Upper lobe of right lung (tissue), 1 donor: ENCODE measurements around the gene FAM149A. TPM values are rescaled to one million over a fixed set of nuclear protein-coding genes. Genes with fewer than 3 reads are reported as not detected.

ENCODE experiments used
- ATAC-seq: fragments of 200-7000 bp; cut with Tn5 transposase; one replicate; pipeline ENCODE4 v1.9.1; 2020; ENCODE audit warnings: mild to moderate bottlenecking, moderate library complexity
- DNase-seq: peaks from one replicate; pipeline ENCODE4 v3.0.0-alpha.2; 2020
- H3K27ac ChIP-seq: fragments of 200-600 bp; one replicate; pipeline ENCODE4 v1.8.0; 2022
- H3K27me3 ChIP-seq: fragments of 200-600 bp; one replicate; pipeline ENCODE4 v1.8.0; 2022; ENCODE audit warnings: mild to moderate bottlenecking
- H3K36me3 ChIP-seq: fragments of 200-600 bp; one replicate; pipeline ENCODE4 v1.8.0; 2022
- H3K4me1 ChIP-seq: fragments of 200-600 bp; one replicate; pipeline ENCODE4 v1.8.0; 2022
- H3K4me3 ChIP-seq: fragments of 200-600 bp; one replicate; pipeline ENCODE4 v1.8.0; 2022; ENCODE audit warnings: mild to moderate bottlenecking
- H3K9me3 ChIP-seq: fragments of 200-600 bp; one replicate; pipeline ENCODE4 v1.8.0; 2022
- CTCF ChIP-seq: fragments of 200-600 bp; IDR thresholded peaks from one replicate; pipeline ENCODE4 v1.8.0; 2022; ENCODE audit warnings: antibody characterized with exemption
- intact Hi-C: fragments of 100-400 bp; cut with DNase I; formaldehyde crosslinking; loops from one replicate; pipeline ENCODE4 v1.11.0; 2022
- total RNA-seq: library from RNA; stranded (reverse); fragmentation: NEBNext Ultra II Directional; extraction: Animal tissue kit (Norgen Biotek cat#: 25700); gene quantifications from one replicate; pipeline ENCODE4 v1.2.1, GENCODE V29; 2021
- donor health status: DM: no; HTN: yes; CAD: no; lungs with severe emphysema.

The FAM149A gene
- total RNA-seq, 1 donor from 2014 or later = 16.4 TPM

GRCh38 chr4:186149872-186150271, 45.4 kb downstream of the FAM149A start:
- TF ChIP-seq CTCF = peak; percentile 55
- no peaks in the 10 kb centered on the region for H3K9me3 ChIP-seq
- no peak for DNase-seq
- H3K36me3 ChIP-seq = no peaks in the 10 kb centered on the region
- H3K4me3 ChIP-seq = peak overlapping the region; percentile 16
- H3K27me3 ChIP-seq = no peaks in the 10 kb centered on the region
- H3K4me1 ChIP-seq = peaks cover 9% of the 10 kb centered on the region
- peak; percentile 50 for ATAC-seq
- no peak overlapping the region for H3K27ac ChIP-seq
- intact Hi-C loops = no loop called here

GRCh38 chr4:186150926-186151325, 46.4 kb downstream of the FAM149A start:
- H3K4me1 ChIP-seq = peaks cover 2% of the 10 kb centered on the region
- TF ChIP-seq CTCF = no peak
- H3K4me3 ChIP-seq = no peak overlapping the region
- intact Hi-C loops = no loop called here
- no peaks in the 10 kb centered on the region for H3K36me3 ChIP-seq
- no peaks in the 10 kb centered on the region for H3K9me3 ChIP-seq
- H3K27me3 ChIP-seq = no peaks in the 10 kb centered on the region
- ATAC-seq (no peak), DNase-seq (no peak)
- no peak overlapping the region for H3K27ac ChIP-seq

GRCh38 chr4:186151499-186151898, 47.0 kb downstream of the FAM149A start:
- Histone ChIP-seq H3K4me3 (no peak overlapping the region), H3K27ac (no peak overlapping the region), H3K9me3 (no peaks in the 10 kb centered on the region), H3K27me3 (no peaks in the 10 kb centered on the region), H3K36me3 (no peaks in the 10 kb centered on the region), H3K4me1 (no peaks in the 10 kb centered on the region)
- no peak for TF ChIP-seq CTCF
- DNase-seq (no peak), ATAC-seq (no peak)
- intact Hi-C loops = no loop called here

GRCh38 chr4:186158021-186158813, 53.7 kb downstream of the FAM149A start:
- H3K36me3 ChIP-seq = peaks cover 7% of the 10 kb centered on the region
- H3K27me3 ChIP-seq = no peaks in the 10 kb centered on the region
- H3K4me1 ChIP-seq = no peaks in the 10 kb centered on the region
- H3K9me3 ChIP-seq = no peaks in the 10 kb centered on the region
- H3K4me3 ChIP-seq = no peak overlapping the region
- ATAC-seq (peak; percentile 28), DNase-seq (no peak)
- intact Hi-C loops = no loop called here
- H3K27ac ChIP-seq = no peak overlapping the region
- no peak for TF ChIP-seq CTCF

GRCh38 chr4:186158966-186159365, 54.5 kb downstream of the FAM149A start:
- Histone ChIP-seq H3K4me1 (no peaks in the 10 kb centered on the region), H3K4me3 (no peak overlapping the region), H3K27me3 (no peaks in the 10 kb centered on the region), H3K9me3 (no peaks in the 10 kb centered on the region), H3K27ac (no peak overlapping the region), H3K36me3 (peaks cover 7% of the 10 kb centered on the region)
- ATAC-seq (no peak), DNase-seq (no peak)
- intact Hi-C loops = no loop called here
- TF ChIP-seq CTCF = no peak
